ENCODE measurements around the gene MEX3B.

Gene MEX3B

DNA sequence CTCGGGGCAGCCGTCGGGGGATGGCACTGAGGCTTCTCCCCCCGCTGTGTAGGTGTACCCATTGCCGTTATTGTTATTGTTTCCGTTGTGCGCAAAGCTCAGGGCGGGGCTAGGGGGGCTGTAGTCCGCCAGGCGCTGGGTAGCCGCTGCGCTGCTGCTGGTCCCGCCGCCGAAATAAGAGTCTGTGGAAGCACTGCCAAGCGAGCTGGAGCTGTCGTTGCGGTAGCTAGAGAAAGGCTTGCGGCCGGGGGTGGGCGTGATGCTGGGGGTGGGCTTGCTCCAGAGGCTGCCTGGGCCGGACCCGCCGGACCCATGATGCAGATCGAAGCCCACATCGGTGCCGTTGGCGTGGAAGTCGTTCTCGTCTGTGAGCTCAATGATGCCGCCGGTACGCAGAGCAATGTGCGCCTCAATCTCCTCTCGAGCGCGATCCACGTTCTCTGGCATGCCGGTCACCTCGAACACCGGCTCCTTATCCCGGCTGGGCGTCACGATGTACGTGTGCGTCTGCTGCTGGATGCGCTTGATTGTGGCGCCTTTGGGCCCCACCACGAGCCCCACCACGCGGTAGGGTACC is 1.9 kb downstream of the MEX3B start:
- no peak for TF ChIP-seq EZH2 (IDR thresholded peaks at IDR 0.05; ENCODE audit: borderline replicate concordance, low read length)
- TF ChIP-seq, protein P1, sequence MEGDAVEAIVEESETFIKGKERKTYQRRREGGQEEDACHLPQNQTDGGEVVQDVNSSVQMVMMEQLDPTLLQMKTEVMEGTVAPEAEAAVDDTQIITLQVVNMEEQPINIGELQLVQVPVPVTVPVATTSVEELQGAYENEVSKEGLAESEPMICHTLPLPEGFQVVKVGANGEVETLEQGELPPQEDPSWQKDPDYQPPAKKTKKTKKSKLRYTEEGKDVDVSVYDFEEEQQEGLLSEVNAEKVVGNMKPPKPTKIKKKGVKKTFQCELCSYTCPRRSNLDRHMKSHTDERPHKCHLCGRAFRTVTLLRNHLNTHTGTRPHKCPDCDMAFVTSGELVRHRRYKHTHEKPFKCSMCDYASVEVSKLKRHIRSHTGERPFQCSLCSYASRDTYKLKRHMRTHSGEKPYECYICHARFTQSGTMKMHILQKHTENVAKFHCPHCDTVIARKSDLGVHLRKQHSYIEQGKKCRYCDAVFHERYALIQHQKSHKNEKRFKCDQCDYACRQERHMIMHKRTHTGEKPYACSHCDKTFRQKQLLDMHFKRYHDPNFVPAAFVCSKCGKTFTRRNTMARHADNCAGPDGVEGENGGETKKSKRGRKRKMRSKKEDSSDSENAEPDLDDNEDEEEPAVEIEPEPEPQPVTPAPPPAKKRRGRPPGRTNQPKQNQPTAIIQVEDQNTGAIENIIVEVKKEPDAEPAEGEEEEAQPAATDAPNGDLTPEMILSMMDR (IDR thresholded peaks at IDR 0.05; ENCODE audit: low read length) = no peak
- no peaks in the 10 kb centered on the region for H3K9me3 ChIP-seq (ENCODE audit: low read length)
- H3K4me2 ChIP-seq (ENCODE audit: low read length) = no peak overlapping the region
- H3F3A ChIP-seq (ENCODE audit: insufficient read depth, low read length) = no peaks in the 10 kb centered on the region
- no peaks in the 10 kb centered on the region for H3K79me2 ChIP-seq (ENCODE audit: insufficient read depth, low read length)
- H3K27ac ChIP-seq (ENCODE audit: low read depth, low read length, poor library complexity, severe bottlenecking) = no peak overlapping the region
- H3K4me3 ChIP-seq (ENCODE audit: low read depth, low read length, poor library complexity, severe bottlenecking) = no peak overlapping the region
- no peak overlapping the region for H3K9ac ChIP-seq (ENCODE audit: low read length)
- H2AFZ ChIP-seq (ENCODE audit: low read length) = no peak overlapping the region
- H3K9me2 ChIP-seq (ENCODE audit: low read depth, low read length) = no peaks in the 10 kb centered on the region
- no peaks in the 10 kb centered on the region for H4K20me1 ChIP-seq (ENCODE audit: insufficient read depth, low read length)
- peaks cover 14% of the 10 kb centered on the region for H3K4me1 ChIP-seq (ENCODE audit: insufficient read depth, low read length, severe bottlenecking)
- H3K36me3 ChIP-seq (ENCODE audit: insufficient read depth, low read length) = peaks cover 11% of the 10 kb centered on the region; the same call in 1 of the 2 replicates
- no peaks in the 10 kb centered on the region for H3K27me3 ChIP-seq (ENCODE audit: insufficient read depth, low read length)

DNA sequence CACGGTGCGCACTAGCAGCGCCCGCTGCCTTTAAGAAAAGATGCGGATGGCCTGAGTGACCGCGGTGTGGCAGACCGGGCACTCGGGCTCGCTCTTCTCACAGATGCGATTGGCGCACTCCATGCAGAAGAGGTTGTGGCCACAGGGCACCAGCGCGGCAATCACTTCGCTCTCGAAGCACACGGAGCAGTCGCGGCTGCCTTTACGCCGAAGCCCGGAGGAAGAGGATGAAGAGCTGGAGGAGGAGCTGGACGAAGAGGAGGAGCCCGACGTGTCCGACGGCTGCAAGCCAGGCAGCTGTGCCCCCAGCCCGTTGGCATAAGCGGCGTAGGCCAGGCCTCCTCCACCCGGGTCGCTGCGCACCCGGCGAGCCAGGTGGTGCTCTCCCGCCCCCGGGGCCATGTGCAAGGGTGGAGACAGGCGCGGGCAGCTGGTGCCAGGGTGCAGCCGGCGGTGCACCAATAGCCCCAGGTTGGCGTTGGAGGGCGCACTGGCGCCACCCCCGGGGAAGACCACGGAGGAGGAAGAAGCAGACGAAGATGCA is 2.6 kb downstream of the MEX3B start:
- H3F3A ChIP-seq (ENCODE audit: insufficient read depth, low read length) = no peaks in the 10 kb centered on the region

DNA sequence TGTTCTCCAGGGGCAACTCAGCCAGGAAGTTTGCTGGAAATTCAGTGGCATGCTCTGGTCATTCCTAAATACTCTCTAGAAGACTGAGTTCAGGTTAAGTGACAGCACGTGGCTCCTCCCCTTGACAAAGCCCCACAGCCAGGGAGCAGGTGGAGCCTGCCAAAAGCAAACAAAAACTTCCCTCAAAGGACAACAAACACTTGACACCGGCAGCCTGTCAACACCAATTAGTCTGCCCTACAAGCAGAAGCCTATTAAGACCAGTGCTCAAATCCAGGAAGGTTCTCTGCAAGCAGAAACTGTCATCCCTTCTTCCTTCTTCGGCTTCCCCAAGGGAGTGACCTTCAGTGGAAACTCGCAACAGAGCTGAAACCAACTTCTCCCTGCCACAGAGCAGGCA is 5.0 kb downstream of the MEX3B start:
- H3F3A ChIP-seq (ENCODE audit: insufficient read depth, low read length) = no peaks in the 10 kb centered on the region
- H3K27me3 ChIP-seq (ENCODE audit: insufficient read depth, low read length) = no peaks in the 10 kb centered on the region
- H3K36me3 ChIP-seq (ENCODE audit: insufficient read depth, low read length) = peaks cover 11% of the 10 kb centered on the region; the same call in 1 of the 2 replicates
- H3K79me2 ChIP-seq (ENCODE audit: insufficient read depth, low read length) = no peaks in the 10 kb centered on the region
- H3K4me2 ChIP-seq (ENCODE audit: low read length) = no peak overlapping the region
- no peak overlapping the region for H2AFZ ChIP-seq (ENCODE audit: low read length)
- no peaks in the 10 kb centered on the region for H3K9me2 ChIP-seq (ENCODE audit: low read depth, low read length)
- no peak overlapping the region for H3K9ac ChIP-seq (ENCODE audit: low read length)
- H3K4me1 ChIP-seq (ENCODE audit: insufficient read depth, low read length, severe bottlenecking) = peaks cover 6% of the 10 kb centered on the region
- H4K20me1 ChIP-seq (ENCODE audit: insufficient read depth, low read length) = no peaks in the 10 kb centered on the region
- no peaks in the 10 kb centered on the region for H3K9me3 ChIP-seq (ENCODE audit: low read length)
- TF ChIP-seq, protein P1 (IDR thresholded peaks at IDR 0.05; ENCODE audit: low read length) = no peak
- TF ChIP-seq EZH2 (IDR thresholded peaks at IDR 0.05; ENCODE audit: borderline replicate concordance, low read length) = no peak
- H3K4me3 ChIP-seq (ENCODE audit: low read depth, low read length, poor library complexity, severe bottlenecking) = no peak overlapping the region
- no peak overlapping the region for H3K27ac ChIP-seq (ENCODE audit: low read depth, low read length, poor library complexity, severe bottlenecking)

More for the DNA sequence above, 2.6 kb downstream of the MEX3B start:
- Histone ChIP-seq H3K79me2 (ENCODE audit: insufficient read depth, low read length) (no peaks in the 10 kb centered on the region), H3K4me3 (ENCODE audit: low read depth, low read length, poor library complexity, severe bottlenecking) (no peak overlapping the region), H3K4me1 (ENCODE audit: insufficient read depth, low read length, severe bottlenecking) (peaks cover 14% of the 10 kb centered on the region), H4K20me1 (ENCODE audit: insufficient read depth, low read length) (no peaks in the 10 kb centered on the region), H3K4me2 (ENCODE audit: low read length) (no peak overlapping the region), H2AFZ (ENCODE audit: low read length) (no peak overlapping the region), H3K9ac (ENCODE audit: low read length) (no peak overlapping the region), H3K36me3 (ENCODE audit: insufficient read depth, low read length) (peaks cover 11% of the 10 kb centered on the region; the same call in 1 of the 2 replicates), H3K9me3 (ENCODE audit: low read length) (no peaks in the 10 kb centered on the region), H3K9me2 (ENCODE audit: low read depth, low read length) (no peaks in the 10 kb centered on the region), H3K27me3 (ENCODE audit: insufficient read depth, low read length) (no peaks in the 10 kb centered on the region), H3K27ac (ENCODE audit: low read depth, low read length, poor library complexity, severe bottlenecking) (no peak overlapping the region)
- no peak for TF ChIP-seq EZH2 (IDR thresholded peaks at IDR 0.05; ENCODE audit: borderline replicate concordance, low read length)
- TF ChIP-seq, protein P1 (IDR thresholded peaks at IDR 0.05; ENCODE audit: low read length) = no peak

All from OCI-LY1 (cell line).